ENCODE results near the gene LINC00305.

Gene LINC00305

DNA sequence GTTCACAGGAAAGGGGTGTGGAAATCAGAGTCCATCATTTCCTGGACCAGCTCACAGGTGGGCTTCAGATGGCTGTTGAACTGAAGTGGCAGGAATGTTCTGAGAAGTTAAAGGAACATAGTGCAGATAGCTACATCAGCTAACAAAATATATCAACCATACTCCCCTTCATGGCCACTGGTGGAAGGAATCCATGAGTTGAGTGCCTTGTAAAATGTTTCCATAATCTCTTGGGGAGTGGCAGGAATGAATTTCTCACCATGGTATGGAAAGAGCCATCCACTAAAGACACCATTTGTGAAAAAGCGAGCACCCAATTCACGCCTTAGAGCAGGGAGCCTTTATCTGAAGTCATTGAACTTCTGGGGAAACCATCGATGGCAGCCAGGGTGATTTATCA is at the start of gene LINC00305:
Gene LINC00305, minus strand, starts transcription at position 101 of the 400 bp plus-strand sequence.
- no peak for DNase-seq (ENCODE audit: low spot score)

DNA sequence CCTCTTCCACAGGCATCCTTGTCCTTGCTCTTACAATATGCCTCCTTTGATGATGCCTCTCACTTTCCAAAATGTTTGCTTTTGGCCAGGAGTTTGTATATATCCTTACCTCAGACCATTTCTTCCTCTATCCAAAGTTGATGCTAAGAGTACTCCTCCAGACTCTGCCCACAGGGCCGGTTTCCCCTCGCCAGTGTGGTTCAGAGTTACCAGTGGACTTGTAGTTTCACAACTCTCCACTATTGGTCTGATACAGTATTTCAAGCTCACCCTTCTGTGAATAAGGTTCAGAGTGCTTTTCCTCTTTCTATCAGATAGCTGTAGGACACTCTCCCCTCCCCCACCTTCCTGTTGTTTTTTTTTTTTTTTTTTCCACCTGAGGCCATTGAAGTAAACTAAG is 42.2 kb upstream of the LINC00305 start:
- no peak for DNase-seq (ENCODE audit: low spot score)

DNA sequence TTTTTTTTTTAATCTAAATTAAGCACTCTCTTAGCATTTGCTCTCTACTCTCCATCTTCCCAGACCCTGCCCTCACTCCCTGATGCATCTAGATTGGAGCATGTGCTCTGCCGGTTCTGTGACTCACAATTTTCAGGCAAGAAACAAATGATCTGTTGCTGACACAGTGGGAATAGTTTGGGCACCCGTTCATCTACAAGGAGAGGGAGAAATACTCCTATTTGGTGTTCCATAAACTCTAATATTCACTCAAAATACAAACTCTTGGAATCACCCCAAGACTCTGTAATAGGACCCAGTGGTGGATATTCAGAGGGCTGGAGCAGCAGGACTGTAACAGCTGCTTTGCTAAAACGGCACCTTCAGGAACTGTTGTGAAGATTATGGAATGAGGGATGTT is 37.1 kb upstream of the LINC00305 start:
- DNase-seq (ENCODE audit: low spot score): no peak

DNA sequence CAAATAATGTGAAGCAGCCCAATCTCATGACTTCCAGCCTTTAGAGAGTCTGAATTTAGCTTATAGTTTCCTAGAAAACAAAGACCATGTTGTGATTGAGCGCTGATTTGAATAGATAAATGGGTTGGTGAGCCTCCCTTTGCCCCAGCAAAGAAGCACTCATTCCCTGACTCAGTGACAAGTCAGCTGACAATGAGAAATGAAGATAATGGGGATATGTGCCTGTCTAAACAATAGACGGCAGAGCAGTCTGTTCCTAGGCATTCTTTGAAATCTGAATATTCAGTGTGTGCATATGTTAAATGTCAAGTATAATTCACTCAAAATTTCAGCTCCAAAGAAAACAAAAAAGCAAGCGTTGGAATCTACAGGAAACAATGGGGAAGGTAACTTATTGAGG is 34.8 kb upstream of the LINC00305 start:
- no peak for DNase-seq (ENCODE audit: low spot score)

DNA sequence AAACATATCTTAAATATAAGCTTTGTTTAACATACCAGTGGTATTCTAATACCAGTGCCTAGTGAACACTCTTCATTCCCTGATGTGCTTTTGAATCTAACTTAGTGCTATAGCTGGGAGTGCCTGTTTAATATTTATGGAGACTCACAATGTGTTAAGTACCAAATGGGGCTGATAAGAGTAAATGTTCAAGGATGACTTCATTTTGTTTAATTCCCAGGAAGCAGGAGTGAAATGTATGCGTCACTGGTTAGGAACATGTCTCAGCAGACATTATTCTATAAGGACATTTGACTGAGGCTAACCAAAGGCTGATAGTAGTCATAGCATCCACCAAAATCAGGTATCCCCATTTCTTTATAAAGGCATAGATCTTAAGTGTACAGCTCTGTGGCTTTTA is 31.7 kb upstream of the LINC00305 start:
- DNase-seq (ENCODE audit: low spot score): no peak

DNA sequence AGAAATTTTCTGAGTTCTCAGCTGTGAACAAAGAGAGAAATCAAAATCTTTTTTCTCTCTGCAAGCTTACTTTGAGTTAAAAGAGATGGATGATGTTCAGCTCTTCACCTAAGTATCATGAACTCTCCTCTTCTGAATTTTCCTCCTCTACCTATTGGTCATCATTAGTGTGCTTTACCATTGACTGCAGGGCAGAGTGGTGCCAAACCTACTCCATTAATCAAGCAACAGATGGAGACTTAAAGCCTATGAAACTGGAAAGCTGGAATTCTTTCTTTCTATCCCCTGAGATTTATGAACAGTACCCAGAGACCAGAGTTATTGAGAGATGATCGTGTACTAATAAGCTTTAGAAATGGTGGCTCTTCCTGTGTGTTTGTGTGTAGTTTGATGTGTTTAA is 31.3 kb upstream of the LINC00305 start:
- no peak for DNase-seq (ENCODE audit: low spot score)

DNA sequence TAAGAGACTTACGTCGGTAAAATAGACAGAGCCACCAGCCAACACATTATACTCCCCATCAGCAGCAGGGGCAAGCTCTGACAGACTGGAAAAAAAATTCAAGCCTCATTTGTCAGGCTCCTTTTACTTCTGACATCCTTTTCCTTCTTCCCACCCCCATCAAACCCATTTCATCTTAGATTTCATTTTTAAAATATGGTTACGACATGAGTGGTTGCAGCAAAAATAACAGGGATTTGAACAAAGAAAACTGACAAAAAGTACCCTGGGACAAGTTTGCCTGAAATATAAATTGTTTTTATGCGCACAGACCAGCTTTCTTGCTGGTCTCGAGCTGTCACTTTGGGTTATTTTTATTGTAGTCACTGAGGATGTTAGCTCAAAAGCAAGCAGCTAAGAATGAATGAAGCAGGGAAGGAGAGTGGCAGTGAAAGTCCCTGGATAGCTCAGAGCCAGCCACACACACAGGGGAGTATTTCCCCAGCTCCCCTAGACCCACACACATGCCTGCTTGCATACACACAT is 30.7 kb upstream of the LINC00305 start:
- no peak for DNase-seq (ENCODE audit: low spot score)

DNA sequence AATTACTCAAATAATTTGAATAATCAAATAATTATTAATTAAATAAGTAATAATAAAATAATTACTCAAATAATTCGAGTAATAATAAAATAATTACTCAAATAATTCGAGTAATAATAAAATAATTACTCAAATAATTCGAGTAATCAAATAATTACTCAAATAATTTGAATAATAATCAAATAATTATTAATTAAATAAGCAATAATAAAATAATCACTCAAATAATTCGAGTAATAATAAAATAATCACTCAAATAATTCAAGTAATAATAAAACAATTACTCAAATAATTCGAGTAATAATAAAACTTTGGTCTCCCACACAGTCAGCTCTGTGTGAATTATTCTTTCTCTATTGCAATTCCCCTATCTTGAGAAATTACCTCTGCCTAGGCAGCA is 30.0 kb upstream of the LINC00305 start:
- DNase-seq (ENCODE audit: low spot score): no peak

DNA sequence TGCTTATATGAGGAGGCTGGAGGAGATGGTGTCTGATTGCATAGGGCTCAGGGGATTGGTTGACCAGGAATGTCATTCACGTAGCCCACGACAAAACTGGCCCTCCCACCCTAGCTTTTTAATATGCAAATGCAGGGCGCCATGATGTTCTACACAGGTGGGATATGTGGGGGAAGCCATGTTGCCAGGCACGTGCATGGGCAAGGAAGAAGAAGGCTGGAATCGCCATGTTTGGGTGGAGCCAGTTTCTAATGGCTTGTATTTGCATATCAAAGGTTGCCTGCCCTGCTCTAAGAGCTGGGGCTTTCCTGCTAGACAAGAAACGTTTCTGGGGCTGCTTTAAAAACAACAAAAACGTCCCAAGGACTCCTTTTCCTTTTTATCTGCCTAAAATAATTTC is 26.5 kb upstream of the LINC00305 start:
- no peak for DNase-seq (ENCODE audit: low spot score)

DNA sequence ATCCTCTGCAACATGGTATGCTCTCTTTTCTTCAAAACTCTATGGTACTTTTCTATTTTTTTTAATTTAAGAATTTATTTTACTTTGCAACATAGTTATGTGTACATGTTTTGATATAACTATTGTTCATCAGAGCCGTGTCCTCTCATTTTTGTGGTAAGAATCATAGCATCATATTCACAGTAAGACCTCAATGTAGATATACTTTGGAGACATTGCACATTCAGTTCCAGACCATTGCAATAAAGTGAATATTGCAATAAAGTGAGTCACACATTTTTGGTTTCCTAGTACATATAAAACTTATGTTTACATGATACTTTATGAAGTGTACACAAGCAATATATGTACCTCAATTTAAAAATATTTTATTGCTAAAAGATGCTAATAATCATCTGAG is 22.7 kb upstream of the LINC00305 start:
- no peak for DNase-seq (ENCODE audit: low spot score)

DNA sequence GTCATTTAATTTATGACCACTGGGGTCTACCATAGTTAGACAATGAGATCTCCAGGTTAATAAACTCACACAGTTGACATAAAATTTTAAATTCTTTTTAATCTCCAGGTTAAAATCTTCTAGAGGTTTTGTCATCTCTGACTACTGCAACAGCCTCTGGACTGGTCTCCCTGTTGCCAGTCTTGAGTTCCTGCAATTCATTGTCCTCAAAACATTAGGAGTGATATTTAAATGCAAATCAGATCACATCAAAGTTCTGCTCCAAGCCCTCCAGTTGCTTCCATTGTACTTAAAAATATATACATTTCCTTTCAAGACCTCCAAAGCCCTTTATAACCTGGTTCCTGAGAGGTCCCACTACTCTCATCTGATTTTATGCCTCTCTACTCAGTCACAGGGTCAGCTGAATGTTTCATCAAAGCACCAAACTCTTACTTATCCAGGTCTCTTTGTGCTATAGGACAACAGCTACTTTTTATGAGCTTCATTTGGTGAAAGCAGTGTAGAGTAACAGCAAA is 18.6 kb upstream of the LINC00305 start:
- no peak for DNase-seq (ENCODE audit: low spot score)

DNA sequence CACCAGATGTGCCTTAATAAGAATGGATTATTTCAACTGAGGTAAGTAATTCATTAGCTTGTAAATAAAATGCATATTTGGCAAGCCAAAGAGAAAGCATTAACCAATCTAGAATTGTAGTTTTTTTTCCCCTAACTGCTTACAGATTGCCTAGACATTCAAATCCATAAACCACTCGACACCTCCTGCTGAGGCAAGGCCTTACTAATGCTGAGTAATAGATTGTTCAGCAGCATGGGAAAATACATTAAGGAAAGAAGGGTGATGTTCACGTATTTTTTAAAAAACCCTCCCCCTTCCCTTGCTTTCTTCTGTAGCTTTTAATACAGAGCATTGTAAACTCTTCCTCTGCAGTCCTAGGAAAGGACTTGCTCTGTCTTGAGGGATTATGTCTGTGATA is 17.0 kb upstream of the LINC00305 start:
- no peak for DNase-seq (ENCODE audit: low spot score)

DNA sequence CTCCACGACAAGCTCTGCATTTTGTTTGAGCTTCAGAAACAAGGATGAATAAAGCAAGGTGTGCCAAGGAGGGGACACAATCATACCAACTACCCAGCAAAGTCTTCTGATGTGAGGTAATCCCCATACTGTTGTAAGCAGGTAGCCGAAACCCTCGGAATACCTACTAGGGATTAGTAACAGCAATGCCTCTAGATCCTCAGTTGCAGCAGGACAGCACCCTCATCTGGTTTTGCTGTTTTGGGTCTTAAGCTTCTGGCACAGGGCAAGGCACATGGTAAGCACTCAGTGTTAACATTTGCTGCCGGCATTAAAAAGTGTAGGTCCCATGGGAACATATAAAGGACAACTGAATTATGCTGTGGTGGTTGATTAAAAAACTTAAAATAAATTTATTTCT is 16.0 kb upstream of the LINC00305 start:
- DNase-seq (ENCODE audit: low spot score): no peak

DNA sequence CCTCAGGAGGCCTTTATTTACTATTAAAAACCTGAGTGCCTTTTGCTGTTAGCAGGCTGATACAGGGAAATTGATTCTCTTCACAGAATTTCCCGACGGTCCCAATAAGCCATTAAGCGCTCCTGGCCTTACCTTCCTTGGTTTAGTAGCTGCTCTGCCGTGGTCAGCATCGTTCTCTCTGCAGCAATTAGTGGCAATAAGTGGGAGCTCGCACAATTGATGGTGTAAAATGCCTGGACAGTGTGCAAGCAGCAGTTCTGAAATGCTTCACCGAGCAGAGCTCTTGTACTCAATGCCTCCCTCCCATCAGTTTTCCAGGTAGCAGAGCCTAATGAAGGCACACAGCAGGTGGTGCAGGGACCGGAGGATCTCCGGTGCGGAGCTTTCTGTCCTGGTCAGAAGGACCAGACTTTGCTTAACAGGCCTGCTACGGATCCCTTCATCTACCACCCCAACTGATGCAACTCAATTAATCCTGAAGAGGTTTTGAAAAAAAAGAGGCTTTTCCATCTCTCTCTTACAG is 1.1 kb upstream of the LINC00305 start:
- no peak for DNase-seq (ENCODE audit: low spot score)

DNA sequence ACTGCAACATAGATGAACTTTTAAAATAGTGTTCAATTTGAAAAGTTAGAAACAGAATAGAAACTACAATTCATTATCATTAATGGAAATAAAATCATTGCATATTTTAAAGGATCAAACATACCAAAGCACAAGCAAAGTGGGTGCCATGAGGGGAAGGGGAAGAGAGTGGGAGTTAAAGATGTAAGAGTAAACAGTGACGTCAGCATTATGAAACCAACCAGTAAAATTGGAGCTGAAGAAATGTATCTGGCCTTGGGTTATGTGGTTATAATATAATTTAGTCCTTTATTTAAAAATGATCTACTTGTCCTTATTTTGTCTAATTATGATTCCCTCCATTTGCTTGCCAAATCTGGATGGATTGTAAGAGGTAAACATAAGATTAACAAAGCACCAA is 6.0 kb downstream of the LINC00305 start:
- DNase-seq (ENCODE audit: low spot score): no peak

DNA sequence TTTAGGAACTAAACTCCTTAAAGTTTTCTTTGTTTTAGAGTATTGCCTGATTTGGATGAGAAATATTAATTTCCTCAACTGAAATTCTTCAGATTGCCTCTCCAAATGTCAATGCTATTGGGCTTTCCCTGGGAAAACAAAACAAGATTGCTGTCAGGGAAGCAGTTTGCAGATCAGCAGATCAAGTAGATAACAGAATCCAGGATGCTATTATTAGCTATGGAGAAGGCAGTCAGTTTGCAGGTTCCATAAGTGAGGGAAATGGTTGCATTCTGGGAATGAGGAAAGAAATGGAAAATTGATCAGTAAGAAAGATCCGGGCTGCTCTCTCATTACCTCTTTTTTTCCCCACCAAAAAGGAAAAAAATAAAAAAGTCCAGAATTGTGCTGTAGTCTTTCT is 11.0 kb downstream of the LINC00305 start:
- DNase-seq (ENCODE audit: low spot score): no peak

DNA sequence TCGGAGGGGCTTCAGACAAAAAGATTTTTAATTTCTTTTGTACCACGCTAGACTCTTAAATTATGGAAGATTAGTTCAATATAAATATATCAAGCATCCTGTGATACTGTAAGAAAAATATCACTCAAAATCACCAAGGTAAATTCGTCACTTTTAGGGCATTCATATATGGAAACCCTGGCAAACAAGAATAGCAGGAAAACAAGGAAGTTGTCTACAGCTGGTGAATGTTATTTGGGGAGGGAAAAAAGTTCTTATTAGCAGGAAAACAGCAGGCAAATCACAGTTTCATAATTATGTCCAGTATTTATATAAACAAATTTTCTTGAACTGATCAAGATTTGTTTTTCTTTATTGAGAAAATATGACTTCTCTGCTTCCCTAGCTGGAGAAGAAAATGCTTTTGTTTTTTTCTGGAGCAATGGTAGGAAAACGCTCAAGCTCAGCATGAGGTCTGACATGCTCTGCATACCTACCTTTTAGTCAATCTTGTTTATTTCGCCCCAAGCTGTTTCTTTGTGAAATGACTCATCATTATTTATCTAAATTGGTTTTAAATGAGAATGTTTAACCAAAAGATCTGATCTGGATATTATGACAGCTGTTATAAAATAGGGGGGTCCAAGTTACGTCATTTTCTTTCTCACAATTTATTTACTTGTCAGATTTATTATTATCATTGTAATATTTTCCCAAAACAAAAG is 14.7 kb downstream of the LINC00305 start:
- DNase-seq (ENCODE audit: low spot score): no peak

DNA sequence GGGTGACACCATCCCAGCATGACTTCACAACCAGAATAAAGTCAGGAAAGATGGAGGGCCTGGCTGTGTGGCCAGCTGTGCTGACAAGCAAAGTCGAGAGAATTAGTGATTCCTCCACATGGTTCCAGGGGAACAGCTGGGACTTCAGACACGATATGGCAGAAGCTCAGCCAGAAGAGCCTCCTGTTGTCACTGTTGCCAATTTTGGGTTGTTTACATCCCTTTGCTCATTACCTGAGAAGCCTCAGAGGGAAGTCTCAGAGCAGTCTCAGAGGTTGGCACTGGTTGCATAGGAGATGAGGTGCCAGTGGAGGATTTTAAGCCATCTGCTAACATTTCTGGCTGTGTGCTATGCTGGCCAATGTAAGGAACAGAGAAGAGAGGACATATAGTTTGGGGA is 16.0 kb downstream of the LINC00305 start:
- DNase-seq (ENCODE audit: low spot score): no peak

DNA sequence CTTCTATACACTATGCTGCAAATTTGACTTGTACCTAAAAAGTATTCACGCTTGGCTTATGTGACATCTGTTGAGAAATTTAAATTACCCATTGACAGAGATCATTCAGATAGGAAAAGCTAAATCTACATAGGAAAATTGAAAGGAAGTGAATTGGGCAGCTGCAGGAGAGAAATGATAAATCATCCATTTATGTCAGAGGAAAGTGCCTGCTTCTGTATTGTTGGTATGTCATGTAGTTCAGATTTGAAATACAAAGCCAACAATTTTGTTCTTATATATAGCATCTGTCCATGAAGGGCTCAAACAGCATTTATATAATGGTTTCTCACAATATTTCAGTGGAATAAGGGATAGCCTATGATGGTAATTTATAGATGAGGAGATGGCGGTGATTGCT is 17.6 kb downstream of the LINC00305 start:
- DNase-seq (ENCODE audit: low spot score): no peak

DNA sequence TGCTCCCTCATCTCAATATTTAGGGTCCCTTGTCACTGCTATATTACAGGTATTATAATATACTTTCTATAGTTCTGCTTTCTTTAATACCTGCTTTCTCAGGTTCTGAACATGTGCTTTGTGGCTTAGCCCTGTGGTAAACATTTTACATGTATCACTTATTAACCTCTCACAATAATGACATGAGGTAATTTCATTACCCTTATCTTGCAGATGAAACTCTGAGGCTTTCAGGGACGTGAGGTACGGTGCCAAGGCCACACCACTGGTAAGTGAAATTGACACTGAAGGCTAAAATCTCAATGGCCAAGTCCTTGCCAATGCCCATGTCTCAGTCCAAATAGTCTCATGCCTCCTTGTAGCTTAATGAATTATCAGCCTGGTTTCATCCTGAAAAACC is 21.7 kb downstream of the LINC00305 start:
- DNase-seq (ENCODE audit: low spot score): no peak

DNA sequence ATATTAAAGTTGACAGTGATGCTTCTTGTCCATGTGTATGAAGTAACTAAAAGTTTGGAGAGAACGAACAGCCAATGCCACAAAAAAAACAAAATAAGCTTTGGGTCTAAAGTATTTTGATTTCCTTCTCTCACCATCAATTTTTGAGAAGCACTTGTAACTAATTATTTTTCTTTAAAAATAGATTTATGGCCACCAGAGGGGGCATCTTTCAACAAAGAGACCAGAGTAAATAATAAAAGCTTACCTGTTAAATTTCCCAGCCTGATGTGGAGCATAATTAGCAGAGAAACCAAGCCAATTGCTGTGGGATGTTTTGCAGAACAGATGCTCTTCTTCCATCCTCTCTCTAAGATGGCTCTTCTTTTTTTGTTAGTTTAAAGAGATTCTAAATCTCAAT is 29.0 kb downstream of the LINC00305 start:
- DNase-seq (ENCODE audit: low spot score): no peak

DNA sequence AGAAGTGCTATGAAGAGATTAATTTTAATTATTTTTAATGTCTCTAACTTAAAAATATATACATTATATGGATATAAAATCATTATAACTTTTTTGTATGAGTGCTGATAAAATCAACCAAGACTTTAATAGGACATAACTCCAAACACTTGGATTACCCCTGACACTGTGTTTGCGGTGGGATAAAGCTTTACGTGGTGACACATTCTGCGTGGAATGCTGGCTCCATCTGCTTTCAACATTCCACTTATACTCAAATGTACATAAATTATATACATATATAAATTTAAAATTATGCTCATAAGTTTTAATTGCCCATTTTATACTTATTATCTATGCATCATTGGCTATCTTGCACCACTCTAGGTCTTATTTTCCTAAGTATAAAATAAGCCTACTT is 30.5 kb downstream of the LINC00305 start:
- no peak for DNase-seq (ENCODE audit: low spot score)

DNA sequence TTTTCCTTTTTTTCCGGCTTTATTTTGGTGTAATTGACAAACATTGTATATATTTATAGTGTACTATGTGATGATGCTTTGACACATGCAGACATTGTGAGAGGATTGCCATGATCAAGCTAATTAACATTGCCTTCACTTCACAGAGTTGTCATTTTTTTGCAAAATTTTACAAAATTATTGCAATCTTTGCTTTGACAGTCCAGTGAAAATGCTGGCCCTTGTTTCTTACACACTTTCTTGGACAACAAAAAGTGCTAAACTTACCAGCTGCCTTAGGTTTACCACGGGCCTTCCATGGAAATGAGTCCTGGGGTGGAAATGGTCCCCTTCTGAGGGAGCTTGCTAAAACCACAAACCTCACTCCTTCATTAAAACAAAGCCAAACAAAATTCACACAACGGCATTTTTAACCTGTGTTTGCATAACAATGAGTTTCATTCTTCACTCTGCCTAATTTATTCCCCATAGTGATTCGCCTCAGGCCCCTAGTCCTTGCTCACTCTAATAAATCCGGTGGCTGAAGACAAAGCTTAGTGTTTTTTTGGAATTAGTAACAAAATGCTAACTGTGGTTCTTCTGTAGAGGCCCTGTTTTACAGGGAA is 32.2 kb downstream of the LINC00305 start:
- DNase-seq (ENCODE audit: low spot score): no peak

DNA sequence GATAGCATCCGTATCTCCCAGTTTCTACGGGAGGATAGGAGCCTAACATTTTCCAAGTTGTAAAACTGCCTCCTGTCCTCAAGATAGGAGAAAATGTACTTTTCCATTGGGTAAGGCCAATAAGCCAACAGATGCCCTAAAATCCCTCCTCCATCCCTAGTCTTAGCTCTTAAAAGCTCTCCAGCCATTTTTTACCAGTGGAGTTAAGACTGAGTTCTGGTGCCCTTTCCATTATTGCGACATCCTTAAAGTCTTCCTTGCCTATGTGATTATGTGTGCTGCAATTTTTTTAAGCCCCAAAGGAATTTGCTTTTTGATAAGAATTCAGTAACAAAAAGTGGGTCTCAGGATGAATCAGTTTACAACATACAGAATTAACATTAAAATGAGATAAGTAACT is 33.0 kb downstream of the LINC00305 start:
- DNase-seq (ENCODE audit: low spot score): no peak
